Astrocyte of the cerebellum (primary cell): Measurements from ENCODE around the gene TNIP3.

Experiments used
- DNase-seq: peaks from one replicate; pipeline ENCODE4 v3.0.0-alpha.2; 2011; ENCODE audit warnings: low read depth
- H3K4me3 ChIP-seq: 2 replicates; pipeline ENCODE4 v1.5.1; 2011; ENCODE audit warnings: mild to moderate bottlenecking, low read depth, low read length, moderate library complexity
- CTCF ChIP-seq: IDR thresholded peaks from 2 replicates; pipeline ENCODE4 v1.5.1; 2012; ENCODE audit warnings: low read length, low read depth, moderate library complexity, mild to moderate bottlenecking; ENCODE audit errors: missing control alignments
- in situ Hi-C: cut with HindIII; loops from 2 replicates; pipeline ENCODE4 v1.10.0; 2017; ENCODE audit warnings: low sequenced_read_pairs

The TNIP3 gene

GRCh38 chr4:121190389-121190788, 26.3 kb upstream of the TNIP3 start:
- H3K4me3 ChIP-seq = no peak overlapping the region
- in situ Hi-C loops = no loop called here
- DNase-seq = no peak
- no peak for TF ChIP-seq CTCF

DNA sequence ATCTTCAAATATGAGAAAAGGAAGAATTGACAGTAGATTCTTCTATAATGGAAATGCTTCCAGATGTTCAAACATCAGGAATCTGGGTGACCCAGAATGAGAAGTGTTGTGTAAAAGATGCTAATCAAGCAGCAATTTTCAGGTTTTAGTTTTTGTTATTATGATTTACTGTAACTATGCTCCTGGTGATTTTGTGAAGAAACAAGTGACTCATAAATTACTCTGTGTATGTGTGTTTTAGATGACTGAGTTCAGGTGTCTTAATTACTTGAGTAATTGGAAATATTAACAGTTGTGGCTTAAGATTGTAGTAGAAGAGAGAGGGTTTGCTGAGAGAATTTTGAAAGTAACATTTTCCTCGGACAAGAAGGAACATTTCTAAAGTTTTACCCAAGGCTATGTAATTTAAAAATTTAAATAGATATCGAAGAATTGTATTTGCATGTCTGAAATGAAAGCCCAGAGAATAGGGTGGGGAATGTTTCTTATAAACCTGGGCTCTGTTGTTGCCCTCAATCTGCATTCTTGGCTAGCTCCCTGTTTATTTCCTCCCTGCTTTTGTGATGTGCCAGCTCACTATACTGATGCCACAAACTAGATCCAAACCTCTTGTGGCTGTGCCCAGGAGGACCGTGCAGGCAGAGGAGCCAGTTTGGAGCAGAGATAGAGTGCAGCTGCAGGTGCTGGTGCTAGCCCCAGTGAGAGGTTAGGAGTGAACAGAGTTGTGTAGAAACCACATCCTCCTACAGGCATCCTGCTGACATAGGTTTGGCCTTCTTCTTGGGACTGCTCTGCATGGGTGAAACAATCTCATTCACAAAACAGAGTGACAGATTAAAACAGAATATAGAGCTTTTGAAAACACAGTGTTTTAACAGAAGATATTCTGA, 25.4 kb upstream of the TNIP3 start:
- no peak for DNase-seq
- in situ Hi-C loops = no loop called here
- no peak for TF ChIP-seq CTCF
- H3K4me3 ChIP-seq = no peak overlapping the region

GRCh38 chr4:121187206-121187605, 23.1 kb upstream of the TNIP3 start:
- DNase-seq = no peak
- no peak overlapping the region for H3K4me3 ChIP-seq
- in situ Hi-C loops = no loop called here
- TF ChIP-seq CTCF = no peak

- in situ Hi-C loops = no loop called here
- H3K4me3 ChIP-seq = no peak overlapping the region
- TF ChIP-seq CTCF = no peak
- no peak for DNase-seq
These were observed 21.8 kb upstream of the TNIP3 start for GRCh38 chr4:121185960-121186359.

- in situ Hi-C loops = no loop called here
- TF ChIP-seq CTCF = no peak
- no peak overlapping the region for H3K4me3 ChIP-seq
- DNase-seq = no peak
These were observed 19.9 kb upstream of the TNIP3 start for GRCh38 chr4:121183989-121184388.

DNA sequence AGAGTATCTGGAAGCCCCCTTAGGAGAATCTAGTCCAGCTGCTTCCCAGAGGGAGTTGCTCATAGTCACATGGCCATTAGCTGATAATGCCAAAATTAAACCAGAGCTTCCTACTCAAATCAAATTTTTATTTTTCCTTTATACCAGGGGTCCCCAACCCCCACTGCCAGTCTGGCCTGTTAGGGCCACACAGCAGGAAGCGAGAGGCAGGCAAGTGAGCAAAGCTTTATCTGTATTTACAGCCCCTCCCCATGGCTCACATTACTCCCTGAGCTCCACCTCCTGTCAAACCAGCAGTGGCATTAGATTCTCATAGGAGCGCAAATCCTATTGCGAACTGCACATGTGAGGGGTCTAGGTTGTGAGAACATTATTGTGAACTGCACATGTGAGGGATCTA, 19.2 kb upstream of the TNIP3 start:
- in situ Hi-C loops = no loop called here
- DNase-seq = no peak
- TF ChIP-seq CTCF = no peak
- no peak overlapping the region for H3K4me3 ChIP-seq
